ENCODE measurements around the gene PCSK6.

PCSK6 gene

GRCh38 chr15:101275018-101275417 lies 214.5 kb downstream of the PCSK6 start:
- DNase-seq (ENCODE audit: low read depth) = no peak

GRCh38 chr15:101273534-101273933 lies 216.0 kb downstream of the PCSK6 start:
- DNase-seq (ENCODE audit: low read depth) = no peak

GRCh38 chr15:101272584-101272983 lies 216.9 kb downstream of the PCSK6 start:
- no peak for DNase-seq (ENCODE audit: low read depth)

- DNase-seq (ENCODE audit: low read depth) = no peak
Measured at GRCh38 chr15:101269479-101270223, 219.9 kb downstream of the PCSK6 start.

GRCh38 chr15:101267320-101268104 lies 222.0 kb downstream of the PCSK6 start:
- no peak for DNase-seq (ENCODE audit: low read depth)

GRCh38 chr15:101266787-101267186 lies 222.7 kb downstream of the PCSK6 start:
- DNase-seq (ENCODE audit: low read depth) = no peak

- DNase-seq (ENCODE audit: low read depth) = no peak
Measured at GRCh38 chr15:101266034-101266433, 223.5 kb downstream of the PCSK6 start.

- no peak for DNase-seq (ENCODE audit: low read depth)
Measured at GRCh38 chr15:101264911-101265641, 224.4 kb downstream of the PCSK6 start.

GRCh38 chr15:101264011-101264410 lies 225.5 kb downstream of the PCSK6 start:
- no peak for DNase-seq (ENCODE audit: low read depth)

GRCh38 chr15:101262551-101262950 lies 227.0 kb downstream of the PCSK6 start:
- DNase-seq (ENCODE audit: low read depth) = no peak

- DNase-seq (ENCODE audit: low read depth) = no peak
Measured at GRCh38 chr15:101258238-101259144, 231.0 kb downstream of the PCSK6 start.

GRCh38 chr15:101256757-101257156 lies 232.8 kb downstream of the PCSK6 start:
- no peak for DNase-seq (ENCODE audit: low read depth)

- DNase-seq (ENCODE audit: low read depth) = no peak
Measured at GRCh38 chr15:101255615-101256241, 233.8 kb downstream of the PCSK6 start.

- DNase-seq (ENCODE audit: low read depth) = no peak
Measured at GRCh38 chr15:101255051-101255395, 234.5 kb downstream of the PCSK6 start.

GRCh38 chr15:101254157-101255050 lies 235.1 kb downstream of the PCSK6 start:
- no peak for DNase-seq (ENCODE audit: low read depth)

Data from stimulated activated CD8-positive, alpha-beta memory T cell treated with anti-CD3 and anti-CD28 coated beads, Interleukin-4, amount 100 ng/mL, for 24 hours (primary cell).